Measurements from ENCODE around the gene IL22. TPM values are rescaled to one million over a fixed set of nuclear protein-coding genes. Genes with fewer than 3 reads are reported as not detected.

Gene IL22
- total and polyA plus RNA-seq, 2 of the 8 experiments (the other 6 are each of a cell fraction or from before 2014, with no cell fraction given), result not detected

DNA sequence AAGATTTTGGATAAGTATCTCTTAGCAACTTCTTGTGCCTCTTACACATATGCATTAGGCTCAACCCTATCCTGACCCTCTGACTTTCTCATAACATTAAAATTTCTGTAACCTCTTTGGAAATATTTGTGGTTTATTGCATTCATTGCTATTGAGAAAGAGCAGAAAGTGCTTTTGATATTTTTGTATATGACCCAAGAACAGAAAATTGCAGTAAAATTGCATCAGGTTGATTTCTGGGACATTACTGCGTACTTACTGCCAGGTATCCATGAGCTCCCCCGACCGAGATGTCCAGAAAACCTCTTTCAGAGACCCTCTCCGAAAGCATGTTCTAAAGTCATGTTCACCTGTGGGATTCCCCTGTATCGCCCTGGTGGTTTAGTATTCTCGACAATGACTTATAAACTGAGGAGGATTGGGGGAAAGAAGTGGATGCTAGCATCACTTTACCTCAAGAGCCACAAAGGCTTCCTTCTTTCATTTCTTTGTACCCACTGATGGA is 14.5 kb upstream of the IL22 start (continued):
- TF ChIP-seq, protein P1, sequence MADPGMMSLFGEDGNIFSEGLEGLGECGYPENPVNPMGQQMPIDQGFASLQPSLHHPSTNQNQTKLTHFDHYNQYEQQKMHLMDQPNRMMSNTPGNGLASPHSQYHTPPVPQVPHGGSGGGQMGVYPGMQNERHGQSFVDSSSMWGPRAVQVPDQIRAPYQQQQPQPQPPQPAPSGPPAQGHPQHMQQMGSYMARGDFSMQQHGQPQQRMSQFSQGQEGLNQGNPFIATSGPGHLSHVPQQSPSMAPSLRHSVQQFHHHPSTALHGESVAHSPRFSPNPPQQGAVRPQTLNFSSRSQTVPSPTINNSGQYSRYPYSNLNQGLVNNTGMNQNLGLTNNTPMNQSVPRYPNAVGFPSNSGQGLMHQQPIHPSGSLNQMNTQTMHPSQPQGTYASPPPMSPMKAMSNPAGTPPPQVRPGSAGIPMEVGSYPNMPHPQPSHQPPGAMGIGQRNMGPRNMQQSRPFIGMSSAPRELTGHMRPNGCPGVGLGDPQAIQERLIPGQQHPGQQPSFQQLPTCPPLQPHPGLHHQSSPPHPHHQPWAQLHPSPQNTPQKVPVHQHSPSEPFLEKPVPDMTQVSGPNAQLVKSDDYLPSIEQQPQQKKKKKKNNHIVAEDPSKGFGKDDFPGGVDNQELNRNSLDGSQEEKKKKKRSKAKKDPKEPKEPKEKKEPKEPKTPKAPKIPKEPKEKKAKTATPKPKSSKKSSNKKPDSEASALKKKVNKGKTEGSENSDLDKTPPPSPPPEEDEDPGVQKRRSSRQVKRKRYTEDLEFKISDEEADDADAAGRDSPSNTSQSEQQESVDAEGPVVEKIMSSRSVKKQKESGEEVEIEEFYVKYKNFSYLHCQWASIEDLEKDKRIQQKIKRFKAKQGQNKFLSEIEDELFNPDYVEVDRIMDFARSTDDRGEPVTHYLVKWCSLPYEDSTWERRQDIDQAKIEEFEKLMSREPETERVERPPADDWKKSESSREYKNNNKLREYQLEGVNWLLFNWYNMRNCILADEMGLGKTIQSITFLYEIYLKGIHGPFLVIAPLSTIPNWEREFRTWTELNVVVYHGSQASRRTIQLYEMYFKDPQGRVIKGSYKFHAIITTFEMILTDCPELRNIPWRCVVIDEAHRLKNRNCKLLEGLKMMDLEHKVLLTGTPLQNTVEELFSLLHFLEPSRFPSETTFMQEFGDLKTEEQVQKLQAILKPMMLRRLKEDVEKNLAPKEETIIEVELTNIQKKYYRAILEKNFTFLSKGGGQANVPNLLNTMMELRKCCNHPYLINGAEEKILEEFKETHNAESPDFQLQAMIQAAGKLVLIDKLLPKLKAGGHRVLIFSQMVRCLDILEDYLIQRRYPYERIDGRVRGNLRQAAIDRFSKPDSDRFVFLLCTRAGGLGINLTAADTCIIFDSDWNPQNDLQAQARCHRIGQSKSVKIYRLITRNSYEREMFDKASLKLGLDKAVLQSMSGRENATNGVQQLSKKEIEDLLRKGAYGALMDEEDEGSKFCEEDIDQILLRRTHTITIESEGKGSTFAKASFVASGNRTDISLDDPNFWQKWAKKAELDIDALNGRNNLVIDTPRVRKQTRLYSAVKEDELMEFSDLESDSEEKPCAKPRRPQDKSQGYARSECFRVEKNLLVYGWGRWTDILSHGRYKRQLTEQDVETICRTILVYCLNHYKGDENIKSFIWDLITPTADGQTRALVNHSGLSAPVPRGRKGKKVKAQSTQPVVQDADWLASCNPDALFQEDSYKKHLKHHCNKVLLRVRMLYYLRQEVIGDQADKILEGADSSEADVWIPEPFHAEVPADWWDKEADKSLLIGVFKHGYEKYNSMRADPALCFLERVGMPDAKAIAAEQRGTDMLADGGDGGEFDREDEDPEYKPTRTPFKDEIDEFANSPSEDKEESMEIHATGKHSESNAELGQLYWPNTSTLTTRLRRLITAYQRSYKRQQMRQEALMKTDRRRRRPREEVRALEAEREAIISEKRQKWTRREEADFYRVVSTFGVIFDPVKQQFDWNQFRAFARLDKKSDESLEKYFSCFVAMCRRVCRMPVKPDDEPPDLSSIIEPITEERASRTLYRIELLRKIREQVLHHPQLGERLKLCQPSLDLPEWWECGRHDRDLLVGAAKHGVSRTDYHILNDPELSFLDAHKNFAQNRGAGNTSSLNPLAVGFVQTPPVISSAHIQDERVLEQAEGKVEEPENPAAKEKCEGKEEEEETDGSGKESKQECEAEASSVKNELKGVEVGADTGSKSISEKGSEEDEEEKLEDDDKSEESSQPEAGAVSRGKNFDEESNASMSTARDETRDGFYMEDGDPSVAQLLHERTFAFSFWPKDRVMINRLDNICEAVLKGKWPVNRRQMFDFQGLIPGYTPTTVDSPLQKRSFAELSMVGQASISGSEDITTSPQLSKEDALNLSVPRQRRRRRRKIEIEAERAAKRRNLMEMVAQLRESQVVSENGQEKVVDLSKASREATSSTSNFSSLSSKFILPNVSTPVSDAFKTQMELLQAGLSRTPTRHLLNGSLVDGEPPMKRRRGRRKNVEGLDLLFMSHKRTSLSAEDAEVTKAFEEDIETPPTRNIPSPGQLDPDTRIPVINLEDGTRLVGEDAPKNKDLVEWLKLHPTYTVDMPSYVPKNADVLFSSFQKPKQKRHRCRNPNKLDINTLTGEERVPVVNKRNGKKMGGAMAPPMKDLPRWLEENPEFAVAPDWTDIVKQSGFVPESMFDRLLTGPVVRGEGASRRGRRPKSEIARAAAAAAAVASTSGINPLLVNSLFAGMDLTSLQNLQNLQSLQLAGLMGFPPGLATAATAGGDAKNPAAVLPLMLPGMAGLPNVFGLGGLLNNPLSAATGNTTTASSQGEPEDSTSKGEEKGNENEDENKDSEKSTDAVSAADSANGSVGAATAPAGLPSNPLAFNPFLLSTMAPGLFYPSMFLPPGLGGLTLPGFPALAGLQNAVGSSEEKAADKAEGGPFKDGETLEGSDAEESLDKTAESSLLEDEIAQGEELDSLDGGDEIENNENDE (IDR thresholded peaks at IDR 0.05; ENCODE audit: insufficient replicate concordance, low read length), result no peak
- TF ChIP-seq BCL11A (IDR thresholded peaks at IDR 0.05; ENCODE audit: low read depth in 2 of 2, low read length in 2 of 2), result no peak
- TF ChIP-seq KDM5A (IDR thresholded peaks at IDR 0.05; ENCODE audit: low read length), result no peak
- no peak for TF ChIP-seq RAD21 (IDR thresholded peaks at IDR 0.05 in 1 of 2, conservative IDR thresholded peaks at IDR 0.05 in 1 of 2; ENCODE audit: low read depth in 2 of 2, low read length in 2 of 2)
- TF ChIP-seq, protein P2, sequence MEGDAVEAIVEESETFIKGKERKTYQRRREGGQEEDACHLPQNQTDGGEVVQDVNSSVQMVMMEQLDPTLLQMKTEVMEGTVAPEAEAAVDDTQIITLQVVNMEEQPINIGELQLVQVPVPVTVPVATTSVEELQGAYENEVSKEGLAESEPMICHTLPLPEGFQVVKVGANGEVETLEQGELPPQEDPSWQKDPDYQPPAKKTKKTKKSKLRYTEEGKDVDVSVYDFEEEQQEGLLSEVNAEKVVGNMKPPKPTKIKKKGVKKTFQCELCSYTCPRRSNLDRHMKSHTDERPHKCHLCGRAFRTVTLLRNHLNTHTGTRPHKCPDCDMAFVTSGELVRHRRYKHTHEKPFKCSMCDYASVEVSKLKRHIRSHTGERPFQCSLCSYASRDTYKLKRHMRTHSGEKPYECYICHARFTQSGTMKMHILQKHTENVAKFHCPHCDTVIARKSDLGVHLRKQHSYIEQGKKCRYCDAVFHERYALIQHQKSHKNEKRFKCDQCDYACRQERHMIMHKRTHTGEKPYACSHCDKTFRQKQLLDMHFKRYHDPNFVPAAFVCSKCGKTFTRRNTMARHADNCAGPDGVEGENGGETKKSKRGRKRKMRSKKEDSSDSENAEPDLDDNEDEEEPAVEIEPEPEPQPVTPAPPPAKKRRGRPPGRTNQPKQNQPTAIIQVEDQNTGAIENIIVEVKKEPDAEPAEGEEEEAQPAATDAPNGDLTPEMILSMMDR (IDR thresholded peaks at IDR 0.05; ENCODE audit: control extremely low read depth in 1 of 3, insufficient read depth in 1 of 3, low read depth in 1 of 3, low read length in 3 of 3), result no peak
- TF ChIP-seq HDAC6 (IDR thresholded peaks at IDR 0.05; ENCODE audit: low read depth, low read length), result no peak
